A172 (cell line): ENCODE measurements around the gene MYO15B. TPM values are rescaled to one million over a fixed set of nuclear protein-coding genes. Genes with fewer than 3 reads are reported as not detected.

ENCODE experiments used
- DNase-seq: peaks from one replicate; pipeline ENCODE4 v3.0.0-alpha.2; 2015; ENCODE audit warnings: low spot score
- total RNA-seq: library from RNA; depleted of rRNA; stranded (reverse); fragments of >200 nt; shearing (Covaris generic); gene quantifications from 2 replicates; pipeline ENCODE4 v1.2.3, GENCODE V29; 2014

Gene MYO15B
- total RNA-seq, 1 experiment from 2014 or later = 7.1 TPM

- DNase-seq = no peak
Measured at GRCh38 chr17:75558666-75559530, 28.7 kb upstream of the MYO15B start.

GRCh38 chr17:75559958-75560533 is 27.6 kb upstream of the MYO15B start:
- no peak for DNase-seq

GRCh38 chr17:75561927-75562603 is 25.5 kb upstream of the MYO15B start:
- peak; percentile 64 for DNase-seq

GRCh38 chr17:75563063-75563758 is 24.4 kb upstream of the MYO15B start:
- DNase-seq = no peak

- DNase-seq = no peak
Measured at GRCh38 chr17:75564195-75564594, 23.4 kb upstream of the MYO15B start.

GRCh38 chr17:75565066-75565465 is 22.5 kb upstream of the MYO15B start:
- peak; percentile 79 for DNase-seq

- DNase-seq = no peak
Measured at GRCh38 chr17:75565618-75566017, 22.0 kb upstream of the MYO15B start.

- DNase-seq = no peak
Measured at GRCh38 chr17:75566416-75566815, 21.2 kb upstream of the MYO15B start.

- DNase-seq = no peak
Measured at GRCh38 chr17:75566834-75567233, 20.8 kb upstream of the MYO15B start.

GRCh38 chr17:75568412-75569255 is 19.0 kb upstream of the MYO15B start:
- no peak for DNase-seq

- no peak for DNase-seq
Measured at GRCh38 chr17:75570034-75570676, 17.4 kb upstream of the MYO15B start.

- DNase-seq = no peak
Measured at GRCh38 chr17:75570772-75571171, 16.8 kb upstream of the MYO15B start.

GRCh38 chr17:75571197-75571884 is 16.3 kb upstream of the MYO15B start:
- DNase-seq = no peak

GRCh38 chr17:75571885-75572215 is 15.8 kb upstream of the MYO15B start:
- DNase-seq = no peak

GRCh38 chr17:75572713-75573539 is 14.7 kb upstream of the MYO15B start:
- DNase-seq = no peak

- DNase-seq = no peak
Measured at GRCh38 chr17:75573540-75573957, 14.1 kb upstream of the MYO15B start.

- DNase-seq = no peak
Measured at GRCh38 chr17:75573994-75574393, 13.6 kb upstream of the MYO15B start.

- no peak for DNase-seq
Measured at GRCh38 chr17:75574404-75575036, 13.1 kb upstream of the MYO15B start.

- no peak for DNase-seq
Measured at GRCh38 chr17:75575197-75575596, 12.4 kb upstream of the MYO15B start.
